GM18861 (cell line): ENCODE measurements around the gene PYGL.
"Not testable (repeated sequence)": the region's sequence is repeated elsewhere in the genome, so short reads cannot be mapped to it uniquely, and the experiment has no call there.

Experiments used
- ATAC-seq: cut with Tn5 transposase; IDR thresholded peaks from one replicate; pipeline ENCODE4 v1.9.1; 2021; ENCODE audit not compliant: unreplicated experiment

The PYGL gene

DNA sequence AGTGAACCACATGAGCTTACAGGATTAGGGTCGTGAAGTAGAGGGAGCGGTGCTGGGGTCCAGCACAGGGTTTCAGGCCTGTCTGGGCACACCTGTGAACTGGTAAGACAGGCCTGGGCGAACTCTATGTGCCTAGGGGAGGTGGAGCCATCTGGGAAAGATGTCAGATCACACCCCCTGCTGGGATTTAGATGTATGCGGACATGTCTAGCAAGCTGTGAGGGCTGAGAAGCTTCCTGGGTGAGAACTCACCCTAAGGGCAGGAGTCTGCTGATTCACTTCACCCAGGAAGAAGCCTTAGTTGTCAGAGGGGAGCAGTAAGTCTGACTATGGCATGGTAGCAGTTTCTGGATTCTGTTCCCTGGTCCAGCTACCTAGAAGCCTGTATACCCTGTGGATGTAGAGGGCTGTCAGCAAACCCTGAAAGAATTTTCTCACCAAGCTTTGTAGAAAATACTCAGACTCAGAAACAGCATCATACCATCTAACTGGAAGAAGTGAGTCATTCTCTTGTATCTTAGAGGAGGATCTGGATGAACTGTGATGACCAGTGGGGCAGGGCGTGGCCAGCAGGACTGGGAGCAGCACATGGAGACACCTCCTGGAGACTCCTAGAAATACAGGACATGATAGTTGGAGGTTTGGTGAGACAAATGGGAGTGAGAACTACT lies 11.2 kb upstream of the PYGL start:
- ATAC-seq = no peak

DNA sequence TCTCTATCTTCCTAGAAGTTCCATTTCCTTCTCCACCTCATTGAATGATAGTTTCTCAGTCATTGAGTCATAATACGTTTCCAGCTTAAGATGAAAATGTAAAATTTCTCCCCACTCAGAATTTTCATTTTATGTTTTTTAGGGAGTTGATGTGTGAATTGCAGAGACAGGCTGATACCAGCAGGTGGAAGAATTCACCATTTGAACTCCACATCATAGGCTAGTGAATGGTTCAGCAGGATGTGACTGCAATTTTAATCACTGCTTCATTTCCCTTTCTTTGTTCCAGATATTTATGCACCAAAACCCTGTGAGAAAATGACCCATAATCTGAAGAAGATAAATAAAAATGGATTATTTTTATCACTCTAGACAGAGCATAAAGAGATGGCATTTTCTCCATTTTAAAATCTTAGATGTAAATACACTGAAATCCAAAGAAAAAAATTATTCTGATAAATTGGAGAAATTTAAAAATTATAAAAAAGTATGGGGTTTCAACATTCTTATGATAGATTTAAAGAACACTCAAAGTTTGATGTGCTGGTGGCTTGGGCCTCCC lies 10.6 kb upstream of the PYGL start:
- ATAC-seq = no peak

DNA sequence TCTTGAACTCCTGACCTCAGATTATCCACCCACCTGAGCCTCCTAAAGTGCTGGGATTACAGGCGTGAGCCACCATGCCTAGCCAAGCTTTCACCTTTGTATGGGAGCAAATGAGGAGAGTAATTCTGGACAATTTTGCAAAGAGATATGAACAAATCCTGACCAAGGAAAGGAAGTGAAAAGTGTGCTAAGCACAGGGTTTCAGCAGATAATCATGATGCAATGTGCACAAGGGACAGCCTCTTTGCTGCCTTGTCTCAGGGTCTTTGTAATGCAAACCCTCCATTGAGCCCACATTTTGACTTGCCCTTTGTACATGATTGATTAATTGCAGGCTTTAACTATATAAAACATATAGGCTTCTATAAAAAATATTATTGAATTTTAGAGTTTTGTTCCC lies 9.2 kb upstream of the PYGL start:
- ATAC-seq = no peak

DNA sequence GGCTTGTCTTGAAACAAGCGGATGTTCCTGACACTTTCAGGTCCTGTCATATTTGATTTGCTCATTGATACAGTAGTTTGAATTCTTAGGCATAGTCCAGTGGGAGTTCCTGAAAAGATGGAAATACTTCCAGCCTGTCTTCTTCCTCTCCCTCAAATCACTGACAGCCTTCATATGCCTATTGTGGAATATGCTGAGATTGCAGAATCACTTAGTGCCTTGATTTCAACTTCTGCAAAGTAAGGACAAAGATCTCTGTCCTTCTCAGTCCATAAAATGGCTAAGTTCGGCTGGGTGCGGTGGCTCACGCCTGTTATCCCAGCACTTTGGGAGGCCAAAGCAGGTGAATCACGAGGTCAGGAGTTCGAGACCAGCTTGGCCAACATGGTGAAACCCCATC lies 6.7 kb upstream of the PYGL start:
- ATAC-seq = no peak

DNA sequence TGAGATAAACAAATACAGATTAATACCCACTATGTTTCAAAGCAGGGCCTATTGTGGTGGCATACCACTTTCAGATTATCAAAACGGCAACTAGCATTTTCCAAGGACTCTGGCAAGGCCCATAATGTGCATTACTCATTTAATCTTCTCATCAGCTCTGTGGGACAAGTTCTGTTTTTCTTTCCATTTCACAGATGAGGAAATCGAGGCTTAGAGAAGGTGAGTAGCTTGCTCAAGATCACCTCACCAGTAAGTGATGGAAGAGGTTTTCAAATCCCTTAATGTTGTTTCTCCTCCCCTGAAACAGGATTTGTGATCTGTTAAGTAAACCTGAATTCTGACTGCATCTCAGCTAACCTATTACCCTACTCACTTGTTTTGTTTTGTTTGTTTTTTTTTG lies 3.9 kb upstream of the PYGL start:
- no peak for ATAC-seq

DNA sequence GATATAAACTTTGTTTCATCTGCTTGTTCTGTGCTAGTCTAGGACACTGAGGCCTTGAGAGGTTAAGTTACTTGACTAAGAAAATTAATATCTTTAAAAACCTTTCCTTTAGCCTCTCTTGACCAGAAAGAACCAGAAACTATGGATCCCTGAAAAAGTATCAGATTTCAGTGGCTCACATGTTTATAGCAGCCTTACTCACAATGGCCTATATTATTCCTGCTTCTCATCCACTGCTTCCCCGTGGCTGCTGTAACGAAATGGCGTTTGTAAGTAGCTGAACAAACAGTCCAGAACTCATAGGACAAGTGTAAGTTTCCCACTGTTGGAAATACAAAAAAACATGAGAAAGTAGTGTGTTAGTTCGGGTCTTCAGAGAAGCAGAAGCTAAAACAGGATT lies 3.2 kb upstream of the PYGL start:
- ATAC-seq = no peak

DNA sequence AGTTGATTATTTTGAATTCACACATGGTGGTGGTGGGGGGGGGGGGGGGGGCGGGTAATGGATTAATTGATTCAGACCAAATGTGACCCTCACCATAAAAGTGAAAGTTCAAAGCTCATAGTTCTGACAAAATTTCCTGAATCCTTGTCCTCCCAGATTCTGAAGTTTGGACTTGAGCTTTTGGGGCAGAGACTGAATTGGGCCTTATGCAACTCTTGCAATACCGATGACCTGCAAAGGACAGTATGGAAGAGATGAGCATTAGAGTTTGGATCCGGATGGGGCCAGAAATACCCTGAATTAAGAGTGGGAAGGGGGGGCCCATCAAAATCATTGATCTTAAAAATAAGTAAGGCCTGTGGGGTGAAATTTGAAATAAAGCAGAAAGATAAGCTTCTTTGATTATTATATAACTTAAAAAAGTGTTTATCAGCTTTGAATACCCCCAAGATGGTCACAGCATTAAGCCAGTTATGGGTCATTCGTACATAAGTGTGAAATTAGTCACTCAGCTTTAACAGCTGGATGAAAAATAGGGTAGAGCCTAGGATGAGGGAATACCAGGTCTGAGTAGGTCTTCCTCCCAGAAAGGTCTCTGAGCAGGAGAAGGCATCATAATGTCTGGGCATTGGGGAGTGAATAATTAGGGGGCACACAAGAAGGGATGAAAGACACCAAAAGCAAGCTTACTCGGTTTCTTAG lies 2.1 kb upstream of the PYGL start:
- no peak for ATAC-seq

DNA sequence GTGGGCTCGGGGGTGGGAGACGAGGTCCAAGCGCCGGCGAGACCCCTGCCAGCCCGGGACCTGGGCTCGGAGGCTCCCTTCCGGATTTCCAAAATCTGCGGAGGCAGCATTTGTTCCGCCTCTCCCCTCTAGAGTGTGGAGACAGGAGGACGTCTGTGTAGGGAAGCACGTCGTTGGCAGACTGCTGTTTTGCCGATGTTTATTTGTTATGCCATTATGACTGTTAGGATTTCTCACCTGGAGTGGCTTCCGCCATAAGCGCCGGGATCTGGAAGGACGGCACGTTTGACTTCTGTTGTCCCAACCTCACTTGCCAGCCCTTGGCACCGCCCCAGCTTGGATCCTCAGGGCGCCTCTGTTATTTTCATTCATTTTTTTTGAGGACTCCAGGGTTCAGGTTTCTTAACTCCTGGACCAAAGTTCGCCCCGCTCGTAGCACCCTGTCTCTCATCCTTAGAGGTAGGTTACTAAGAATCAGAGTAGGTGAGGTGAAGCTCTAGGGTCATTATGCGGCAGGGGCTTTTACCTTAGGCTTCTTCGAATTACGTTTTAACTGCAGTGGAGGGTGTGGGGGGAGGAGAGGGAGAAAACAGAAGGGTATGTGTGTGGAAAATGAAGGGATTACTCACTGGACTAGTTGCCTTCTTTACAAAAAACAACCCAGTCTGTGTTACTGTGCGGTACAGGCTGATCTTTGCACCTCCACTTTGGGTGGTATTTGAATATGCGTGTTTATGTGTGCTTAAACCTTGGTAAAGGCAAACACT lies 547 bp upstream of the PYGL start:
- ATAC-seq = no peak

DNA sequence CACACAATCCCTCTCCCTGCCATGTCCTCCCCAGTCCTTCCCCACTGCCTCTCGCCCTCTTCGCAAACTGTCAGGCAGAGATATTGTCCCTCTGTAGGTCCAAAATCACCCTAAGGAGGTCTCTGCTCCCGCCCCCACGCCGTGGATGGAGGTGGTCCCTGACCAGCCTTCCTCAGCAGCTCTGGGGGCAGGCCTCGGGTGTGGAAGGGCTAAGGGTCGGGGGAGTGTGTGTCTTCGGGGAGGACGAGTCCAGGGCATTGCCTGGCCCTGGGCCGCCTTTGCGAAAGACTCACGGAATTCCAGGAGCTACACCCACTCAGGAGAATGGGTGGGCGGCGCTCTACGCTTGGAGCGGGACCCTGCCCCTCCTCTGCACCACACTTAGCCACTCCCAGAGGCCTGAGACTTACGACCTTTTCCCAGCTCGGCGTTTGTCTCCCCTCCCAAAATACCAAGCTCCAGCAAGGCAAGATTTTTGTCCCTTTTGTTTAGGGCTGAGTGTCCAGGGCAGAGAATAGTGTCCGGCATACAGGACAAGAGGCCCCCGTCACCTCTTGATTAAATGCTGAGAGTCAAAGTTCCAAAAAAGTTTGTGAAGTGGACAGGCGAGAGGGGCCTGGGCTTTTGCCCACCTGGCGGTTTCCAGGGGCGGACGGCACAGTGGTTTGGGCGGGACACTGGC lies 881 bp downstream of the PYGL start:
- no peak for ATAC-seq

DNA sequence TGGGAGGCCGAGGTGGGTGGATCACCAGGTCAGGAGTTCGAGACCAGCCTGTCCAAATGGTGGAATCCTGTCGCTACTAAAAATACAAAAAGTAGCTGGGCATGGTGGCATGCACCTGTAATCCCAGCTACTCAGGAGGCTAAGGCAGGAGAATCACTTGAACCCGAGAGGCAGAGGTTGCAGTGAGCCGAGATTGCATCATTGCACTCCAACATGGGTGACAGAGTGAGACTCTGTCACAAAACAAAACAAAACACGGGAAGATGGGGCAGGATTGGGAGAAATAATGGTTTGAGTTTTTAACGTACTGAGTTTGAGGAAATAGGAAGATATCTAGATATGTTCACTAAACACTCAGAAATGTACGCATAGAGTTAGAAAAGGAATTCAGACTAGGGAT lies 2.6 kb downstream of the PYGL start:
- not testable (repeated sequence) for ATAC-seq

DNA sequence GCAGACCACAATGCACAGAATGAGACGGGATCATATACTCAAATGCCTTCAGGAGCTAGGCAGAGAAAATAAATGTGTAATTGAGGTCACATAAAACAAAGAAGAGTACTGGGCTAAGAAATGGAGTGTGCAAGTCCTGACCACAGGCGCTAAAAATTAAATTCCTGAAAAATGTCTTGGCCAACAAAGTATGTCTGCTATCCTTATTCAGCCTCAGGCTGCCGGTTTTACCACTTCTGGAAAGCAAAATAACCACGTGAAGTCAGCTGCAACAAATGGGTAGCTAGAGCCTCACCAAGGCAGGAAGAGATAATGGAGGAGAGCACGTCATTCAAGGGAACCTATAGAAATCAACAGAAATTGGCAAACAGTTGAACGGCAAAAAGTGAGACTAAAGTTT lies 3.1 kb downstream of the PYGL start:
- no peak for ATAC-seq

DNA sequence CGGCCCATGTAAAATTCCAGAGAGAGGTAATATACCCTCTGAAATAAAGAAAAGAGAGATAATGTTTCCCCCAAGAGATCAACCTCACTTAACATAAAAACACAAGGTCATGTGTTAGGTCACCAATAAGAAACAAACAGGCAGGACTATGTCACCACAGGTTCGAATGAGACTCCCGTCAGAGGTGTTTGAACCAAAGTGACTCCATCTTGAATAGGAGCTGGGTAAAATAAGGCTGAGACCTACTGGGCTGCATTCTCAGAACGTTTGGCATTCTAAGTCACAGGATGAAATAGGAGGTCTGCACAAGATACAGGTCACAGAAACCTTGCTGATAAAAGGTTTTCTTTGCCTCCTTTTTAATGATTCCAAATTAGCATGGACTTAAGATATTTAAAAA lies 6.5 kb downstream of the PYGL start:
- no peak for ATAC-seq

DNA sequence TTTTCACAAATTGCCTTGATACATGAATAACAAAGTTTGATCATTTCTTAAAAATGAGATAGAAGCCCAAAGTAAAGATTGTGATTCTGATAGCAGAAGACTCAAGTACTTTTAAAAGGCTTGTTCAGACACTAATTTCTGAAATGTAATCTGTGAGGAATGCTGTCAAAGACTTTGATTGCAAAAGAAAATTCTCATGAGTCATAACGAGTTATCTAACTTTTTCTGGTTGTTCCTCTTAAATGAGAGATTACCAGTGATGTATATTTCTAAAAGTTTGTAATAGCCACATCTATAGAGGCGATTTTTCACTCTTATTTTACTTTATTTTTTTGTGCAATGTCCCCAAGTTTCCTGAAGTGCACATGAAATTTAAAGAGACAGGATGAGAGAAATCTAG lies 7.0 kb downstream of the PYGL start:
- ATAC-seq = no peak

DNA sequence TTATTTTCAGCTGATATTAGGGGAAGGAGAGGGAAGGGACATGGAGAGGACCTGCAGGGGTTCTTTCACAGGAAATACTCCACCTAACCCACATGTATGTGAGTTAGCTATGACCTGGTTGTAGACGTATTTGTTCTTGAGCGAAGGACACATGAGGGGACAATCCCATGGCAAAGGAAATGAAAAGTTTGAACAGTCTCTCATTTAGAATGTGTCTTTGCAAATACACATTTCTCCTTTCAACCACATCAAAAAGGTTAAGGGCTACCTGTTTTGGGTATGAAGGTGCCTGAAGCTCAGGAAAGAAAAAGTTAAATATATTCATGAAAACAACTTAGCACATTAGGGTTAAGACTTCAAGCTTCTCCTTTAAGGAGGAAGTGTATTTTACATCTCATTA lies 7.4 kb downstream of the PYGL start:
- no peak for ATAC-seq

DNA sequence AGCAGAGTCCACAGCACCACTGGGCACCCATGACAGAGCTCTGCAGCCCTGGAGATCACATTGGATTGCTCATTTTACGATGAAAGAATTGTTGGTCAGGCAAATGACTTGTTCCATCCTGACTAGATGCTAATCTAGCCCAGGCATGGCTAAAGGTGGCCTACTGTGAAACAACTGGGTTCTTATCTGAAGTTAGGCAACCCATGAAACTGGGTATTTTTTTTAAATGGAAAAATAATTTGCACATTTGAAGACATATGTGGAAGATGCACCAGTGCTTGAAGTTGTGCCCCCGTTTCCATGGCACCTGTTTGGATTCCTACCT lies 8.3 kb downstream of the PYGL start:
- no peak for ATAC-seq

DNA sequence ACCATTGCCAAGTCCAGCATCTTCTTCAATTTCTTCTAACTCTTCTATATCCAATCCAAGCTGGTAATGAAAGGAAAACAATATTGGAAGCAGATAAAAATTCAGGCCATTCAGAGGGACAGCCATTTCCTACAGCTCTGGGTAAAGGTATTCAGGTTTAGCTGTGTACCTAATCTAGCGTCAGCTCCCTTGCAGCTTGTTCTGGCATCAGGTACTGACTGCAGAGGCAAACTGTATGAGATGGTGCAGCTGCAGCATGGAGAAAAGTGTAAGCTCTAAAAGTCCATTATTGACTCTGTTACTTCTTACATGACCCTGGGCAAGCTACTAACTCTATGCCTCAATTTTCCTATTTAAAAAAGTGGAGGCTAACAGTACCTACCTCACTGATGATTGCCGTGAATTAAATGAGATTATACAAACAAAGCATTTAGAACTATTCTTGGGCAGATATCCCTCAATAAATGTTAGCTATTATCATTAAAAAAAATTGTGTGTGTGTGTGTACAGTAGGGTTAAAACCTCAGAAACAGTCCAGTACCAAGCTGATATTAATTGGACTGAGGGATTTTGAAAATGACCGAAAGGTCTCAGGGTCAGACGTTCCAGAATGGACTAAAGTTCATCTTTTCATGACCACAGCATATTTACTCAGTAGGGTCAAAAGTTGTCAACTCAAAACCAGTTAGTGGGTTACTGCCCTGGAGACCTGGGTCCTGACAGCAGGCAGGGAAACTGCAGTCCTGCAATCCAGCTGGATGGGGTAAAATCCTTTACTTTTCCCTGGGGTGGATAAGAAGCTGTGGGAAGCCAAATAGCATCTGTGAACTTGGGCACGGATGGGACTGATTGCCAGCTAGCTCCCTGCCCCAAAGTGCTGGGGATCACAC lies 8.9 kb downstream of the PYGL start:
- ATAC-seq = no peak

DNA sequence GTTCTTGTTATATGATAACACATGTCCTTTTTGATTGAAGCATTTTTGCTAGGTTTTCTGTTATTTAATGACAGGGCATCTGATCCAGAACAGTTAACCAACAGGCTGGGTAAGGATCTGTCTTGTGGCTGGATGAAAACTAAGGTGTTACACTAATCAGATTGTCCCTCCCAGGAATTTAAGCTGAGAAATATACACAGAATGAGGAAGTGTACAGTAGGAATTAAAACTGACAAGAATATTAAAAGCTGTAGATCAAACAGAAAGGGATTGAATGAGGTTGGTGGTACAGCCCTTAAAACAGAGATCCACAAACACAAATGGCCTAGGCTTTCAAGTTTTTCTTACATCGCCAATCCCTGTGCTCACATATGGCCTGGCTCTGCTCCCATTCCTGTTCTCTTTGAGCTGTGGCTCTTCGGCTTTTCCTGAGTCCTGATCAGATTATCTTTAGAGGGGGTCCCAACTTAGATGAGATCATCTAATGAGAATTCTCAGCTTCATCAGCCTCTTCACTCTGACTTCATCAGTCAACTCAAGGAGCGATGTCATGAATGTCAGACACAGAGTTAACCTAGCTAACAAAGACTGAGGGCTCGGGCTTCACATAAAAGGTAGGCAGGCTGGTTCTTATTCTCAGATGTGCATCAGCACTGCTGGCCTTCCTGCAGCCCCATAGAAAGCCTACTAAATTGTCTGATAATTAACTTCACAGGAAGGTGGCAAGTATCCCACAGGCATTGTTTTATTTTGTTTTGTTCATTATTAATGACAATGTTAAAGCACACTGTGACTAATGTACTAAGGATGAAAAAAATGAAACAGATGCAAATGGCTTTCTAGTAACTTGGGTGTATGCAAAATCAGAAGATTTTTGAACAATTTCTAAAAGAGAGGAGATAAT lies 11.4 kb downstream of the PYGL start:
- ATAC-seq = no peak

DNA sequence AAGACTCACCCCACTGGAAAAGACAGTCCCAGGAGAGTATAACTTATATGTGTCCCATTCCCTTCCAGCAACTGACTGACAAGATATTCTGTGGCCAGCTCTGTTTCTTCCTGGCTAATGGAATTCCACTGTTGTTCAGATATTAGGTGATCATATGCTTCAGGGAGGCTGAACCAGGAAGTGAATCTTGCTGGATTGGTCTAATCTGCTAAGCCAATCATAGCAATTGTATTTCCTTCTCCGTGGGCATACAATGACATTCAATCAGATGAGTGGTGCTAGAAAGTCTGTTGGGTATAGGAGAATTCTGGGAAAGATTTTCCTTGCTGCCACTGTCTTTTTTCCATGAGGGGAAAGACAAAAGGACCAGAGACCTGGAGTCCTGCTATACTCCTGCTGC lies 12.1 kb downstream of the PYGL start:
- ATAC-seq = no peak

DNA sequence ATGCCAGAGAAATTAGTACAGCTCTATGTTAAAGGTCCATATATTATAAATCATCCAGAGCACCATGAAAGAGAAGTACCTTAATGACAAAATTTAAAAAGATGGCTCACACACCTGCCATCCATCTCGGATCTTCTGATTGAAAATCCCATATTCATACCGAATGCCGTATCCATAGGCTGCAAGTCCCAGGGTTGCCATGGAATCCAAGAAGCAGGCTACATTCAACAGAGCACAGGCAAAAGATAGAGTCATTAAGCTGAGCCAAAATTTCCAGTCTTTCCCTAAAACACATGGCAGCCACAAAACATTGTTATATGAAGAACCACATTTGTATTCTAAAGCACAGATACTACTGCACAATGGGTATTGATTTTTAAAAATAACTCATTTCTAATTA lies 12.7 kb downstream of the PYGL start:
- ATAC-seq = no peak

DNA sequence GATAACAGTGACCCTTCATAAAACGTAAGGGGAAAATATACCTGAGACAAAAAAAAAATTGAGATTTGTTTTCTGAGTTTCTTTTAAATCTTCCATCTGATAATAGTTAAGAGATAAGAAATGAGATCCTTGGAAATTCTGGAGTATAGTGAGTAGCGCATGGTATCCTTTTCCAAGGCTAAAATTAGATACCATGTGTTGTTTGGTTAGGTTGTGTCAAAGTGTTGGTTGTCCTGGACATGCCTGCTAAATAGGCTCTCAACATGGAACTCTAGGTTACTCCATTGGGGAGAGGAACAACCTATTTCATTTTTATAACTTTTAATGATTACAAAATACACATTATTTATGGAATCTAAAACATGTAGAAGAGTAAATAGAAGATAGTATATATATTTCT lies 14.8 kb downstream of the PYGL start:
- ATAC-seq = no peak
